Measurements from ENCODE around the gene ZCCHC24. TPM values are rescaled to one million over a fixed set of nuclear protein-coding genes. Genes with fewer than 3 reads are reported as not detected.

Gene ZCCHC24
- total RNA-seq, 1 experiment from 2014 or later = 3.8 TPM

DNA sequence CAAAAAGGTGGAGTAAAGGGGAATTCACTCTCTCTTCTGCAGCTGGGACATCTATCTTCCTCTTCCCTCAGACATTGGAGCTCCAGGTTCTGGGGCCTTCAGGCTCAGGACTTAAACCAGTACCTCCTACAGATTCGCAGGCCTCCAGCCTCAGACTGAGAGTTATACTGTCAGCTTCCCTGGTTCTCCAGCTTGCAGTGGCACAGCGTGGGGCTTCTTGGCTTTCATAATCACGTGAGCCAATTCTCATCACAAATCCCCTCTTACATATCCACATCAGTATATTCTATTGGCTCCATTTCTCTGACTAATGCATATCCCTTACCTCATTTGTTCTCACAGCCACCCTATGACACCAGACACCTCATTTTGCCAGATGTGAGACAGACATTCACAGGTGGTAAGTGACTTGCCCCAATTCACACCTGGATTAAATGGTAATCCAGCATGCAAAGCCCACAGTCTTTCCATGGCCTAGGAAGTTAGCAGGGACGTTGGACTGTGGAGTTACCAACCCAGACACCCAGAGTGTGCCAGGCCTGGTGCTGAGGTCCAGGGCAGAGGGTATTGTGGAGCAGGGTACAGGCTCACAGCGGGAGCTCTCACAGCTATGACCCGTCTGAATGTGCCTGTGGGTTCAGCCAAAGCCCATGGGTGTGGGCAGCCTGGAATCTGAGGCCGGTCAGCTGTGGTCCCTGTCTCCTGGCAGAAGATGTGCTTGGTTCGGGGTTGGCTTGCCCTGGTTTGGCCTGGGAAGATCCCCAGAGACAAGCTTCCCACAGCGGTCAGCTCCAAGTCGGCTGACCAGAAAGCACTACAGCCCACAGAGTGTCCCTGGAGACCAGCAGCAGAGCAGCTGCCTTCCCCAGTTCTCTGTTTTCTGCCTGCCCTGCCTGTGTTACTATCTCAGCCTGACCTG is 18.4 kb upstream of the ZCCHC24 start:
- TF ChIP-seq, protein P1, sequence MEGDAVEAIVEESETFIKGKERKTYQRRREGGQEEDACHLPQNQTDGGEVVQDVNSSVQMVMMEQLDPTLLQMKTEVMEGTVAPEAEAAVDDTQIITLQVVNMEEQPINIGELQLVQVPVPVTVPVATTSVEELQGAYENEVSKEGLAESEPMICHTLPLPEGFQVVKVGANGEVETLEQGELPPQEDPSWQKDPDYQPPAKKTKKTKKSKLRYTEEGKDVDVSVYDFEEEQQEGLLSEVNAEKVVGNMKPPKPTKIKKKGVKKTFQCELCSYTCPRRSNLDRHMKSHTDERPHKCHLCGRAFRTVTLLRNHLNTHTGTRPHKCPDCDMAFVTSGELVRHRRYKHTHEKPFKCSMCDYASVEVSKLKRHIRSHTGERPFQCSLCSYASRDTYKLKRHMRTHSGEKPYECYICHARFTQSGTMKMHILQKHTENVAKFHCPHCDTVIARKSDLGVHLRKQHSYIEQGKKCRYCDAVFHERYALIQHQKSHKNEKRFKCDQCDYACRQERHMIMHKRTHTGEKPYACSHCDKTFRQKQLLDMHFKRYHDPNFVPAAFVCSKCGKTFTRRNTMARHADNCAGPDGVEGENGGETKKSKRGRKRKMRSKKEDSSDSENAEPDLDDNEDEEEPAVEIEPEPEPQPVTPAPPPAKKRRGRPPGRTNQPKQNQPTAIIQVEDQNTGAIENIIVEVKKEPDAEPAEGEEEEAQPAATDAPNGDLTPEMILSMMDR (conservative IDR thresholded peaks at IDR 0.05) = no peak
- Histone ChIP-seq H3K56ac (ENCODE audit: insufficient read length, low read depth, low read length) (no peak overlapping the region), H3K23ac (ENCODE audit: insufficient read length, low read depth, low read length) (peak overlapping the region; percentile 13), H3K4me2 (ENCODE audit: insufficient read depth, insufficient read length, low read length) (no peak overlapping the region), H2BK5ac (ENCODE audit: insufficient read length, low read length) (no peak overlapping the region), H3K27me3 (ENCODE audit: insufficient read depth, low read length) (no peaks in the 10 kb centered on the region; the same call in 1 of the 2 replicates), H4K91ac (ENCODE audit: insufficient read length, low read depth, low read length) (no peak overlapping the region), H3K9me3 (ENCODE audit: control insufficient read depth, low read depth, low read length) (no peaks in the 10 kb centered on the region), H3T11ph (ENCODE audit: low read length) (no peak overlapping the region), H2BK15ac (ENCODE audit: low read depth, low read length) (no peak overlapping the region), H3K79me2 (ENCODE audit: insufficient read depth, low read length) (no peaks in the 10 kb centered on the region), H3K79me1 (ENCODE audit: insufficient read depth, low read depth, low read length, poor library complexity, severe bottlenecking) (no peaks in the 10 kb centered on the region), H3K9ac (ENCODE audit: extremely low read depth, insufficient read length, low read length) (no peak overlapping the region), H4K20me1 (ENCODE audit: control insufficient read depth, insufficient read depth, insufficient read length) (no peaks in the 10 kb centered on the region), H4K8ac (replicated peaks; ENCODE audit: insufficient read length, low read depth, low read length) (no peak overlapping the region), H3K4me1 (ENCODE audit: insufficient read depth, low read length) (no peaks in the 10 kb centered on the region), H3K4ac (ENCODE audit: low read depth, low read length) (no peak overlapping the region), H3K23me2 (ENCODE audit: insufficient read length, low read depth, low read length, poor library complexity, severe bottlenecking) (no peaks in the 10 kb centered on the region), H2AFZ (ENCODE audit: low read length) (no peak overlapping the region), H2BK120ac (ENCODE audit: low read depth, low read length, poor library complexity, severe bottlenecking) (no peak overlapping the region), H3K18ac (ENCODE audit: insufficient read length, low read depth, low read length) (no peak overlapping the region), H4K5ac (ENCODE audit: insufficient read length, low read depth, low read length) (no peak overlapping the region), H2BK12ac (ENCODE audit: insufficient read length, low read depth, low read length) (no peak overlapping the region), H2AK5ac (ENCODE audit: insufficient read length, low read length) (no peak overlapping the region), H3K27ac (ENCODE audit: insufficient read length, low read depth, low read length) (no peak overlapping the region), H3K14ac (ENCODE audit: insufficient read depth, low read length) (no peak overlapping the region; the same call in 1 of the 2 replicates), H2BK20ac (ENCODE audit: low read depth, low read length, poor library complexity, severe bottlenecking) (no peak overlapping the region)
- no CpG with 5 or more reads among the region's 10 CpGs for WGBS (ENCODE audit: extremely low coverage, insufficient read length, low lambda C conversion rate)
- Mint-ChIP-seq H3K36me3 (ENCODE audit: insufficient read depth in 1 of 3, low read depth in 3 of 3) (no peaks in the 10 kb centered on the region), H3K27ac (no peak overlapping the region), H3K4me3 (no peak overlapping the region), H3K4me1 (no peaks in the 10 kb centered on the region), H3K27me3 (ENCODE audit: low read depth) (peaks cover 4% of the 10 kb centered on the region), H3K9me3 (no peaks in the 10 kb centered on the region)
- peak; percentile 12 for DNase-seq
